CD4-positive, alpha-beta T cell treated with Interleukin-1 beta for 1 hour (primary cell): Measurements from ENCODE around the gene PAEP.
A peak's percentile ranks its signal among the peaks of the same experiment; 100 is the strongest.

ENCODE experiments used
- DNase-seq, 2 donors: peaks; one replicate each; pipeline ENCODE4 v3.0.0-alpha.2; 2020 to 2022

PAEP gene

GRCh38 chr9:135602789-135603481 lies 41.4 kb downstream of the PAEP start:
- peak; percentile 27 to 40 for DNase-seq

- DNase-seq = no peak
Measured at GRCh38 chr9:135604437-135605237, 43.1 kb downstream of the PAEP start.

- no peak for DNase-seq
Measured at GRCh38 chr9:135605238-135605781, 43.8 kb downstream of the PAEP start.

GRCh38 chr9:135606885-135607259 lies 45.3 kb downstream of the PAEP start:
- DNase-seq = no peak

GRCh38 chr9:135607401-135608293 lies 46.1 kb downstream of the PAEP start:
- DNase-seq = no peak

GRCh38 chr9:135608294-135608998 lies 46.9 kb downstream of the PAEP start:
- DNase-seq = no peak

- no peak for DNase-seq
Measured at GRCh38 chr9:135608999-135609317, 47.4 kb downstream of the PAEP start.

GRCh38 chr9:135609366-135609955 lies 47.9 kb downstream of the PAEP start:
- no peak for DNase-seq

GRCh38 chr9:135610290-135611141 lies 49.0 kb downstream of the PAEP start:
- no peak for DNase-seq

- no peak for DNase-seq
Measured at GRCh38 chr9:135611142-135611874, 49.8 kb downstream of the PAEP start.

GRCh38 chr9:135611875-135612209 lies 50.3 kb downstream of the PAEP start:
- no peak for DNase-seq

- DNase-seq = no peak
Measured at GRCh38 chr9:135612437-135612836, 50.9 kb downstream of the PAEP start.

- no peak for DNase-seq
Measured at GRCh38 chr9:135612981-135613910, 51.7 kb downstream of the PAEP start.

- DNase-seq = no peak
Measured at GRCh38 chr9:135613946-135614805, 52.6 kb downstream of the PAEP start.

- DNase-seq = no peak
Measured at GRCh38 chr9:135614821-135615665, 53.5 kb downstream of the PAEP start.

- DNase-seq = no peak
Measured at GRCh38 chr9:135615666-135616618, 54.4 kb downstream of the PAEP start.
